ENCODE data around the gene BAIAP2L1.

Gene BAIAP2L1

DNA sequence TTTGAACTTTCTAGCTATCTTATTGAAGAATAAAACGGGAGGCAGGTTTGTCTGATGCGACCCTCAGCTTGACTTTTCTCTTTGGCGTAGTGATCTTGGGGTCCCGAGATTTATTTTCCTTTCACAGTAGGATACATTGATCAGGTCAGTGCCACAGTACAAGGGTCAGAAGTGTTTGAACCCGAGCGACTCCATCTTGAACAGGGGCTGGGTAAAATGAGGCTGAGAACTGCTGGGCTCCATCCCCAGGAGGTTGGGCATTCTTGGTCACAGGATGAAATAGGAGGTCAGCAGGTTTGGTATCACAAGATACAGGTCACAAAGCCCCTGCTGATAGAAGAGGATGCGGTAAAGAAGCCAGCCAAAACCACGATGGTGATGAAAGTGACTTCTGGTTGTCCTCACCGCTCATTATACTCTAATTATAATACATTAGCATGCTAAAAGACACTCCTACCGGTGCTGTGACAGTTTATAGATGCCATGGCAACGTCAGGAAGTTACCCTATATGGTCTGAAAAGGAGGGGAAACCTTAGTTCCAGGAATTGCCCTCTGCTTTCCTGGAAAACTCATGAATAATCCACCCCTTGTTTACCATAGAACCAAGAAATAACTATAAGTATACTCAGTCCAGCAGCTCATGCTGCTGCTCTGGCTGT lies 145.8 kb downstream of the BAIAP2L1 start:
- TF ChIP-seq, protein P1, sequence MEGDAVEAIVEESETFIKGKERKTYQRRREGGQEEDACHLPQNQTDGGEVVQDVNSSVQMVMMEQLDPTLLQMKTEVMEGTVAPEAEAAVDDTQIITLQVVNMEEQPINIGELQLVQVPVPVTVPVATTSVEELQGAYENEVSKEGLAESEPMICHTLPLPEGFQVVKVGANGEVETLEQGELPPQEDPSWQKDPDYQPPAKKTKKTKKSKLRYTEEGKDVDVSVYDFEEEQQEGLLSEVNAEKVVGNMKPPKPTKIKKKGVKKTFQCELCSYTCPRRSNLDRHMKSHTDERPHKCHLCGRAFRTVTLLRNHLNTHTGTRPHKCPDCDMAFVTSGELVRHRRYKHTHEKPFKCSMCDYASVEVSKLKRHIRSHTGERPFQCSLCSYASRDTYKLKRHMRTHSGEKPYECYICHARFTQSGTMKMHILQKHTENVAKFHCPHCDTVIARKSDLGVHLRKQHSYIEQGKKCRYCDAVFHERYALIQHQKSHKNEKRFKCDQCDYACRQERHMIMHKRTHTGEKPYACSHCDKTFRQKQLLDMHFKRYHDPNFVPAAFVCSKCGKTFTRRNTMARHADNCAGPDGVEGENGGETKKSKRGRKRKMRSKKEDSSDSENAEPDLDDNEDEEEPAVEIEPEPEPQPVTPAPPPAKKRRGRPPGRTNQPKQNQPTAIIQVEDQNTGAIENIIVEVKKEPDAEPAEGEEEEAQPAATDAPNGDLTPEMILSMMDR (conservative IDR thresholded peaks at IDR 0.05; ENCODE audit: low read depth), result no peak
- CTCF ChIA-PET, result interaction anchor here (0.6 kb wide), 1 partner anchor 39 kb away, joined by 4 read pairs; no protein-coding TSS in a partner anchor
- POLR2A ChIA-PET (ENCODE audit: low non-redundant PET), result no interaction called here
- H3K27ac ChIP-seq, result no peak overlapping the region
- DNase-seq (ENCODE audit: low spot score), result no peak

DNA sequence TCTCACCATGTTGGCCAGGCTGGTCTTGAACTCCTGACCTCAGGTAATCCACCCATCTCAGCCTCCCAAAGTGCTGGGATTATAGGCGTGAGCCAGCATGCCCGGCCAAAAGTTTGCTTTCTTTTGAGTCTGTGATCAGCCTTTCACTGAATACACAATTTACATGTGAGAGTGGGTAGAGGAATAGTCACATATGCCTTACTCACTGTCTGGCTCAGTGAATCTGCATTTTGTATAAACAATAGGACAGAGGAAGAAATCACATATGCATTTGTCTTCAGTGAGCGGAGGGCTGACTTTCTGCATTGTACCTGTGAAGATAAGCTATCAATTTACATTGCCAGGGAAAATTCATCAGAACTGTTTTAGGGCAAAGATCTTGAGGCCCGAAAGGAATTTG lies 146.4 kb downstream of the BAIAP2L1 start:
- TF ChIP-seq, protein P1 (conservative IDR thresholded peaks at IDR 0.05; ENCODE audit: low read depth), result no peak
- ChIA-PET CTCF (interaction anchor here (0.6 kb wide), 1 partner anchor 40 kb away, joined by 4 read pairs; no protein-coding TSS in a partner anchor), POLR2A (ENCODE audit: low non-redundant PET) (no interaction called here)
- no peak for DNase-seq (ENCODE audit: low spot score)
- H3K27ac ChIP-seq, result no peak overlapping the region

DNA sequence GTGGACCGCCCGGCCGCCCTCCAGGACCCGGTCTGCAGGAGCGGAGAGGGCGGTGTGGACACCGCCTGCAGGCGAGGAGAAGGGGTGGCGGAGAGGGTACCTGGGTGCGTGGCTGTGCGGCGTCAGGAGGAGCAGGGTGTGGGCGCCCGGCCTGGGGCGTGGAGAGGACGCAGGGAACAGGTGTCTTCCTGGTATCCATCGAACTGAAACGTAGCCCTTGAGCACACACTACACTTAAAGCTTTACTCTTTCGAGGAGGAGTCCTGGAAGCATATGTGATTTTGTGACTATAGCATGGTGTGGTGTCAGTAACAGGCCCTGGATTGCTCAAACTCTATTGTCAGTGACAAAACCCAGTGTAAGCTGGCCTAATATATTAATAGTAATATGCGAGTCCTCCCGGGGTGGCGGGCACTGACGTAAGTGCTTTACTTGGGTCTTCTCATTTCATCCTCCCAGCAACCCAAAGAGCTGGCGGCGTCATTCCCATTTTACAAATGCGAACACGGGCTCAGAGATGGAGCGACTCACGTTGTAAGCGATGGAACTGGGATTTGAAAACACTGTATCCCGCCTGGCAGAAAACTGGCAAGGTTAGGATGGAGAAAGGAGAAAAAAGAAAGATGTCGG lies 148.3 kb downstream of the BAIAP2L1 start:
- ChIA-PET POLR2A (ENCODE audit: low non-redundant PET) (no interaction called here), CTCF (no interaction called here)
- no peak for DNase-seq (ENCODE audit: low spot score)
- TF ChIP-seq, protein P1 (conservative IDR thresholded peaks at IDR 0.05; ENCODE audit: low read depth), result no peak
- peak overlapping the region; percentile 70 for H3K27ac ChIP-seq

DNA sequence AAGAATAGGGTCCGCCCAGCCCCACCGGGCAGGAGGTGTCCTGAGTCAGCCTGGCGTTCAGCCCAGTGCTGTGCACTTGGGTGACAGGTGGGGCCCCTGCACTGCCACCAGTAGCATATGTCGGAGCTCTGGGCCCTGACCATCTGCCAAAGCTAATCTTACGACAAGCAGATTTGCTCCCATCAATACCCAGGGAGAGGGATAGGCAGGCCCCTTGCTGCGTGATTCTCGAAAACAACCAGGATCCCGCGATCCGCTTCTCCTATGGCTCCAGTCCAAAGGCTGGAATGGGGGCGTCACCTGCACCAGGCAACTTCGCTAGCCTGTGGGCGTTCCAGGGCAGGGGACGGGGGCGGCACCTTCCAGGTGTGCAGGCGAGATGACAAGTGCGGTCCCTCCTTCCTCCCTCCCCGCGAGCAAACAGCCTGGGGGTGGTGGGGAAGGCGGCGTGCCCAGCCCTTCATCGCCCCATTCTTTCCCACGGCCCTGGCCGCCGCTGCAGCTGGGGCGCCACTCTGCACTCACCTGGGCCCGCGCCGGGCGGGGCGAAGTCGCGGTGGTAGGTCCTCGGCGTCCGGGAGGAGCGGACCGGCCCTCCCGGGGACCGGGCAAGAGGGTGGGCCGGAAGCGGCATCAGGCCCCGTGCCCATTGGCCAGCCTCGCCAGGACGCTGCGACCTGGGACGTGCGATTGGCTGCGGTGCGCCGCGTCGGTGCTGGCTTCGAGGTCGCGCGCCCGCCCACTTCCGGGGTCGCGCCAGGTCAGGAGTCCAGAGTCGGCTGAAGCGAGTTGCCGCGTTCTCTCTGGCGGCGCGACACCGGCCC lies 149.1 kb downstream of the BAIAP2L1 start, which contains the start of gene TECPR1:
TECPR1 (minus strand) TSS at position 632 of the 824 bp plus-strand sequence. CDS start 6,086 bp downstream, outside the sequence.
- ChIA-PET POLR2A (ENCODE audit: low non-redundant PET) (no interaction called here), CTCF (no interaction called here)
- DNase-seq (ENCODE audit: low spot score), result peak; percentile 98
- peak within 1 kb of the TSS; percentile 70 for H3K27ac ChIP-seq
- TF ChIP-seq, protein P1 (conservative IDR thresholded peaks at IDR 0.05; ENCODE audit: low read depth), result no peak

DNA sequence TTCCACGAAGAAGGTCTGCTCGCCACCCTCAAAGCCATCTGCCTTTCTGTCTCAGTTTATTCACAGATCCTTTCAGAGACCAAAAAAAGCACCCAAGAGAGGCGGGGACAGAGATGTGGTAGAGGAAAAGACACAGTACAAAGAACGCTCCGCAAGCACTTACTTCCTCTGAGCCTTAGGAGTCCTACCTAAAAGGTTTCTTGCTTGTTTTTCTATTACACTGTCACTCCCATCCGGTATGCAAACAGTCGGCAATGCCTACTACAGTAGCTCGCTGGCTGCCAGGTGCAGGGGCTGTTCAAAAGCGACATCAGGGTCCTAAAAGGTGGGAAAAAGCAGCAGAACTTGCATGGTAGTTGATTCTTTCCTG lies 149.7 kb downstream of the BAIAP2L1 start:
- peak overlapping the region; percentile 70 for H3K27ac ChIP-seq
- DNase-seq (ENCODE audit: low spot score), result no peak
- POLR2A ChIA-PET (ENCODE audit: low non-redundant PET), result no interaction called here
- CTCF ChIA-PET, result interaction anchor here (0.6 kb wide), 1 partner anchor 53 kb away, joined by 4 read pairs; no protein-coding TSS in a partner anchor
- TF ChIP-seq, protein P1 (conservative IDR thresholded peaks at IDR 0.05; ENCODE audit: low read depth), result no peak

DNA sequence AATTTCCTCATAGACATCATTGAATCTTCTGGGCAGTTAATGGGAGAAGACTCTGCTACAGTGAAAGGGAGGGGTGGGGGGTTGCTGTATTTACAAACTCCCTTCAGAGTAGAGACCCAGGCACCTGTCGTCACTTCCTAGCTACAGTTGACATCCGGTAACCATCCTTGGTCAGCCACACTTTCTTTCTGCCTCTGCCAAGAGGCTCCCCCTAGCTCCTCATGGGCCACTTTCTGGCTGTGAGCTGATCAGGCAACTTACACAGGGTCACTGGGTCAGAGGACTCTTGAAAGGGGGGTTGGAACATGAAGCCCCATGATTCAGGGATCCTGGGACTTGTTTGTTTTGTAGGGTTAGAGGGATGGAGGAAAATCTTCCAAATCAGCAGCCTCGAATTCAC lies 150.1 kb downstream of the BAIAP2L1 start:
- DNase-seq (ENCODE audit: low spot score), result no peak

More for the DNA sequence above, 150.1 kb downstream of the BAIAP2L1 start:
- TF ChIP-seq, protein P1 (conservative IDR thresholded peaks at IDR 0.05; ENCODE audit: low read depth), result no peak
- no peak overlapping the region for H3K27ac ChIP-seq
- ChIA-PET POLR2A (ENCODE audit: low non-redundant PET) (interaction anchor here (0.7 kb wide), 1 partner anchor 99 kb away, joined by 3 read pairs; no protein-coding TSS in a partner anchor), CTCF (interaction anchor here (0.6 kb wide), 2 partner anchors 16 to 53 kb away, joined by 3 to 4 read pairs; no protein-coding TSS in a partner anchor)
